Stimulated activated naive CD8-positive, alpha-beta T cell treated with anti-CD3 and anti-CD28 coated beads, Interleukin-15, Interleukin-2, amounts not matched to agents 100 U/mL and 50 U/mL, for 24 hours (primary cell): ENCODE results near the gene AMIGO1.

ENCODE experiments used
- ATAC-seq: fragments of 150-1000 bp; cut with Tn5 transposase; one replicate; pipeline ENCODE4 v1.10.0; 2021
- DNase-seq: peaks from one replicate; pipeline ENCODE4 v3.0.0; 2021

The AMIGO1 gene, protein sequence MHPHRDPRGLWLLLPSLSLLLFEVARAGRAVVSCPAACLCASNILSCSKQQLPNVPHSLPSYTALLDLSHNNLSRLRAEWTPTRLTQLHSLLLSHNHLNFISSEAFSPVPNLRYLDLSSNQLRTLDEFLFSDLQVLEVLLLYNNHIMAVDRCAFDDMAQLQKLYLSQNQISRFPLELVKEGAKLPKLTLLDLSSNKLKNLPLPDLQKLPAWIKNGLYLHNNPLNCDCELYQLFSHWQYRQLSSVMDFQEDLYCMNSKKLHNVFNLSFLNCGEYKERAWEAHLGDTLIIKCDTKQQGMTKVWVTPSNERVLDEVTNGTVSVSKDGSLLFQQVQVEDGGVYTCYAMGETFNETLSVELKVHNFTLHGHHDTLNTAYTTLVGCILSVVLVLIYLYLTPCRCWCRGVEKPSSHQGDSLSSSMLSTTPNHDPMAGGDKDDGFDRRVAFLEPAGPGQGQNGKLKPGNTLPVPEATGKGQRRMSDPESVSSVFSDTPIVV

DNA sequence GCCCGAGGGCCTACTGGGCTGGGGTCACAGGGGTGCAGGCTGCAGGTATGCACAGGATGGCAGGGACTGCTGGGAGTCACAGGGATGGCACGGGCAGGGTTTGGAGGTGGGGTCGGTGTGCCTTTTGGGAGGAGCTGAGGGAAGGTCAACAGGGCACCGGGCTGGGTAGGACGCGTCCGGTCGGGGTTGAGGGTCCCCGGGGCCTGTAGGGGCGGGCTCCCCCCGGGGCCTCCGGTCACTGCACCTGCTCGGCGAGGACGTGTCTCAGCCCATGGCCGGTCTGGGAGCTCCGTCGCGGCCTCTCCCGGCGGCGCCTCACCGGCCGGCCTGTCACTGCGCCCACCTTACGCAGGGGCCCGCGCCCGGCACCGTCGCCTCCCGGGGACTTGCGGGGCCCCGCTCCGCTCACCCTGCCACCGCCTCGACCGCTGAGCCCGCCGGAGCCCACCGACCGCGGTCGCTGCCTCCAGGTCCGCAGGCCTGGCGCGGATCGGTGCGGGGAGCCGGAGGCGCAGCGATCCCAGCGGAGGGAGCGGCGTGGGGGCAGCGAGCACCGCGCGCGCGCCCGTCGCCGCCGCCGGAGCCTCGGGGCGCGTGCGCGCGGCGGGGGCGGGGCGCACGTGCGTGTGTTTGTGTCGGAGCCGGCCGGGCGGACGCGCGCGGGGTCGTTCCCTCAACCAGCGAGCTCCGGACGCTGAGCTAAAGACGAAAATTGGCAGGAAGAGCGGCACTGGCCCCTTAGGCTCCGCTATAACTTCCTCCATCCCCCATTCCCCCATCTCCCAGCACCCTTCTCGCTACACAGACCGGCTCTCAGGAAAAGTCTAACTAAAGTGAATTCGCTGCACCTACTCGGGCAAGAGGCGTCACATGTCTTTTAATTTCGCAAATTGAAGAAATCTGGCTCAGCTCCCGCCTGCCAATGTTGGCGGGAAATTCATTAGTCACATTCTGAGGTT, at the start of gene AMIGO1:
AMIGO1 (minus strand) TSS at position 552 of the 959 bp plus-strand sequence. CDS start 815 bp downstream, outside the sequence.
- DNase-seq (peak; percentile 74), ATAC-seq (peak; percentile 55)

DNA sequence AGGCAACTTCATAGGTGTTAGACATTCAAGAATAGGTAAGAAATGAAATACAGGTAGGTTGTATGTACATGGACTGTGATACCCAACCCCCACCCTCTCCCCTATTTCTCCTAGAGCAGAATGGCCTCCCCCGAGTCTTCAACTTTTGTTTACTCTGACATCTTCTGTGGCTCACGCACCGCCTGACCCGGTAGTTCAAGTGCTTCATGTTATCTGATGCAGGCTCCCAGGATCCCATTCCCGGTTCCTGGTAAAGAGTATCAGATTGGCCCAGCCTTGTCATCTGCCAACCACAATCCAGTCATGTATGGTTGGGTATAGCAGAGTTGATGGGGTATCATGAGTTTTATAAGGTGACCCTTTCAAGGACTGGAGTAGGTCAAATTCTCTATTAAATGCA, 48.0 kb upstream of the AMIGO1 start:
- ATAC-seq (no peak), DNase-seq (no peak)

DNA sequence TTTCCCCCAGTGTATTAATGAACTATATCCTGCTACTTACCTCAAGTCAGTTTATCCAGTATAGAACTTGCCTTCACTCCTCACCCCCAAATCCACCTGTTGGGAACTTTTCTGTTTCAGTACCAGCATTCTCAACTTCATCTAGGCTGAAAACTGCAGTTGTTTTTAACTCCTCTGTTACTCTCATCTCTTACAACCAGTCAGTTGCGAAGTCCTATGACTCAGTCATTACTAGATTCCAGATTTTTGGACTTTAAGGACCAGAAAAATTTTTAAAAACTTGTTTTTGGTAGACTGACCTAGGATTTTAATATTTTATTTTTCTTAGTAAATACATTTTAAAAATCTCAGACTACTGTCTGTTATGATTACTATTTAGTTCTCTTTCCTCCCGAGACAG, 47.0 kb upstream of the AMIGO1 start:
- no peak for ATAC-seq

DNA sequence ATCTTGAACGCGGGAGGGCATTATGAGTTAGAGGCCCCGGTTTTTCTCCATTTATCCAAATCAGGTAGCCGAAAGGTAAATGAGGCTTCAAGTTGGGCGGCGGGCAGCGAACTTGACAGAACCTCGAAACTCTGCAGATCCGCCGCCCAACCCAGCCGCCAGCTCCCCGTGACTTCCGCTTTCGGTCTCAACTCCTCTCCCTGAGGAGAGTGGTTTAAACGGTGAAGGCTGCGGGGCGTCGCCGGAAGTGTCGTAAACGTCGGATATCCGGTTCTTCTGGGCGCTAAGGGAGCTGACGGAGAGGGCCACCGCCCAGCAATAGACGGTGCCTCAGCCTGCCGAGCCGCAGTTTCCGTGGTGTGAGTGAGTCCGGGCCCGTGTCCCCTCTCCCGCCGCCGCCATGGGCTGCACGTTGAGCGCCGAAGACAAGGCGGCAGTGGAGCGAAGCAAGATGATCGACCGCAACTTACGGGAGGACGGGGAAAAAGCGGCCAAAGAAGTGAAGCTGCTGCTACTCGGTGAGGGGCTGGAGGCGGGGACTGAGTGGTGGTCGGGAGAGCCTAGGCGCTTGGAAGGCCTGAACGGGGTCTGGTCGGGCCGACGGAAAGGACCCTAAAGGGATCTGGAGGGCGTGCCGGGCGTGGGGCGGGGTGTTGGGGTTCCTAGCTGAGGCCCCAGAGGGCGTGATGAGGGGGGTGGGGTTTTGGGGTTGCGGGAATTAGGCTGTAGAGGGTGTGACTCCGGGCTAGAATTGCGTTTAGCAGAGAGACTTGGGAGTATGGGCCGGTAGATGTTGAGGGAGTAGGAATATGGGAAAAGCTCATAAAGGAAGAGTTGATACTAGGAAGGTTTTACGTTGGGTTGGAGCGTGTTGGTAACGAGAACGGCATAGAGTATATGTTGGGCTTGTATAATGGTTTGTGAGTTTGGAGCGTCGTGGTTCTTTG, 39.1 kb upstream of the AMIGO1 start, which contains the start of gene GNAI3:
GNAI3 (plus strand) TSS at position 295 of the 947 bp plus-strand sequence; CDS start at position 401, 106 bp downstream.
- peak; percentile 97 for ATAC-seq
- DNase-seq, result peak; percentile 93

More for the DNA sequence above, 47.0 kb upstream of the AMIGO1 start:
- no peak for DNase-seq

DNA sequence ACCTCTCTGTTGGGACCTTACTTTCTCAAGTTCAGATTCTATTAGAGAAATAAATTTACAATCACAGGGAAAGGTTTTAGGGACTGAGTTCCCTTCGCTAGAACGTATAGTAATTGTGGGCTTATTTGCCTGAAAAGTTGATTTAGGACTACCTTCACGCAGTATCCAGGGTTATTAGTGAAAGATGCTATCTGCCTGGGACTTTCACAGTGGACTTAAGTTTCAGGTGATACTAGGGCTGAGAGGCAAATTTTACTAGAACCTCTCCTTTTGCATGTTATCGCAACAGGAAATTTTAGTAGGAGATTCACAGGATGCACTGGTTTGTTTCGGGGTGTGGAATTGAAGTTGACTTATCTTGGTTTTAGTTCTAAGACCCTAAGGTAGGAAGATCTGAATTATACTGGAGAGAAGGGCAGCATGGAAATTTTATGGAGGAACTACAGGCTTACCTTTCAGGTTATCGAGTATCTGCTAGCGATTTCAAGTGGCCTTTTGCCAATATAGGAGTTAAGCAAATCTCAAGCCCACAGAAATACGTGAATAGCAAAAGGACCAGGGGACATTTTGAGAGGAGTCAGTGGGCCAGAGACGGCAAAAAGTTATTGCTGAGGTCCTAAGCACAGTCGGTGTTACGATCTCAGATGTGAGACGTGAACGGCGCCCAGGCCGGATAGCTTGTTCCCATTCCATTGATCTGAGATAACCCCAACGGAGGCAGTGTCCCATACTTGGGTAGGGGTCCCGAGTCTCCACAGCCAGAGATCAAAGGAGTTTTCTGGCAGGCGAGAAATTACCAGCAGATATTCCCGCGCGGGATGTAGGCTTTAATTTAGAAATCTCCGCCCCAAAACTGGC, 38.2 kb upstream of the AMIGO1 start:
- DNase-seq, result peak; percentile 31
- peak; percentile 1 for ATAC-seq

DNA sequence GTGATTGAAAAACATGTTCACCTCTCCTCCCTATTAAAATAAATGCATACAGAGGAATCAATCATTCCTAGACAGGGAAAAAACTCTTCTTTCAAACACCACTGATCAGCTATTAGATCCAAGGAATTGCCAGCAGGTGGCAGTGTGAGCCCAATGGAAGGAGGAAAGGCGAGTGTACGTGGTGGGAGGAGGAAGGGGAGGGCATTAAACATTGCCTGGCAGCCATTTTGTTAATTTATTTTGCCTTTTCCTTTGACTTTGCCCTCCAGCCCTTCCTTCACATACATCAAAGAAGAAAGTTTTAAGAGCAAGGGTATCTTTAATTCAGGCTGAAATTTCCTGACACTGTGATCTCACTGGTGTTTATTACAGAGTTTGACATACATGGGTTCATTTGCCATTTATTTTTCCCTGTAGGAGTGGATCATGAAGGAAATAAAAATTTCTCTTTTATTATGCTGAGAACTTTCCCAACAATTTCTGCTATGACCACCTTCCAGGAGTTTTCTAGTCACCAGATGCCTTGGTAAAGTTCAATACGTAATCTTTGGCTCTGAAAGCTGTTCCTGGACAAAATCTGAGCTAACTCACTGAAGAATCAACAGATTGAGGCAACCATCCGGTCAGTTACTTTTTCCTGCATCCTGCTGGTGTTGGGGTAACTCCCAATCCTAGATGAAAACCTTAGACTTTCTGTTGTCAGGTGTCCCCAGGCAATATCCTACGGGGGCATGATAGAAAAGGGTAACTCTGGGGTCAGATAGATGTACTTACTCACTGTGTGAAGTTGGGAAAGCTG, 37.0 kb upstream of the AMIGO1 start:
- ATAC-seq (peak; percentile 58), DNase-seq (peak; percentile 93)

DNA sequence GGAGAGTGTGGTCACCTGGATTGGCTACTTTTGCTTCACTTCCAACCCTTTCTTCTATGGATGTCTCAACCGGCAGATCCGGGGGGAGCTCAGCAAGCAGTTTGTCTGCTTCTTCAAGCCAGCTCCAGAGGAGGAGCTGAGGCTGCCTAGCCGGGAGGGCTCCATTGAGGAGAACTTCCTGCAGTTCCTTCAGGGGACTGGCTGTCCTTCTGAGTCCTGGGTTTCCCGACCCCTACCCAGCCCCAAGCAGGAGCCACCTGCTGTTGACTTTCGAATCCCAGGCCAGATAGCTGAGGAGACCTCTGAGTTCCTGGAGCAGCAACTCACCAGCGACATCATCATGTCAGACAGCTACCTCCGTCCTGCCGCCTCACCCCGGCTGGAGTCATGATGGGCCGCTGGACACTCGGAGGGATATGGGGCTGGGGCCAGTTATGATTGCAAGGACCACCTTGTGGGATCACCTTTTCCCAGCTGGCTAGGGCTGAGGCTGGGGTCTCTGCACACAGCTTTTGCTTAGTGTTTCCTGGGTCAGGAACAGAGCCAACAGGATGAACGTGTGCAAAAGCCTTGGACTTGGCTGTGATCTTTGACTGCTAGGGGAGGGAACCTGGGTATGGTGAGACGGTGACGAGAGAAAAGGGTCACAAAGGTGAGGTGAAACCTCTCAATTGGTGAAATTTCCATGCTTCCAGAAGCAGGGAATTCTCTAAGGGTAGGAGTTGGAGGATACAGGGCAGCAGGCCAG, 34.6 kb upstream of the AMIGO1 start:
- ATAC-seq (no peak), DNase-seq (no peak)

DNA sequence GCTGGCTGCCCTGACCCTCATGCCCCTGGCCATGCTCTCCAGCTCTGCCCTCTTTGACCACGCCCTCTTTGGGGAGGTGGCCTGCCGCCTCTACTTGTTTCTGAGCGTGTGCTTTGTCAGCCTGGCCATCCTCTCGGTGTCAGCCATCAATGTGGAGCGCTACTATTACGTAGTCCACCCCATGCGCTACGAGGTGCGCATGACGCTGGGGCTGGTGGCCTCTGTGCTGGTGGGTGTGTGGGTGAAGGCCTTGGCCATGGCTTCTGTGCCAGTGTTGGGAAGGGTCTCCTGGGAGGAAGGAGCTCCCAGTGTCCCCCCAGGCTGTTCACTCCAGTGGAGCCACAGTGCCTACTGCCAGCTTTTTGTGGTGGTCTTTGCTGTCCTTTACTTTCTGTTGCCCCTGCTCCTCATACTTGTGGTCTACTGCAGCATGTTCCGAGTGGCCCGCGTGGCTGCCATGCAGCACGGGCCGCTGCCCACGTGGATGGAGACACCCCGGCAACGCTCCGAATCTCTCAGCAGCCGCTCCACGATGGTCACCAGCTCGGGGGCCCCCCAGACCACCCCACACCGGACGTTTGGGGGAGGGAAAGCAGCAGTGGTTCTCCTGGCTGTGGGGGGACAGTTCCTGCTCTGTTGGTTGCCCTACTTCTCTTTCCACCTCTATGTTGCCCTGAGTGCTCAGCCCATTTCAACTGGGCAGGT, 33.9 kb upstream of the AMIGO1 start:
- DNase-seq (no peak), ATAC-seq (no peak)

DNA sequence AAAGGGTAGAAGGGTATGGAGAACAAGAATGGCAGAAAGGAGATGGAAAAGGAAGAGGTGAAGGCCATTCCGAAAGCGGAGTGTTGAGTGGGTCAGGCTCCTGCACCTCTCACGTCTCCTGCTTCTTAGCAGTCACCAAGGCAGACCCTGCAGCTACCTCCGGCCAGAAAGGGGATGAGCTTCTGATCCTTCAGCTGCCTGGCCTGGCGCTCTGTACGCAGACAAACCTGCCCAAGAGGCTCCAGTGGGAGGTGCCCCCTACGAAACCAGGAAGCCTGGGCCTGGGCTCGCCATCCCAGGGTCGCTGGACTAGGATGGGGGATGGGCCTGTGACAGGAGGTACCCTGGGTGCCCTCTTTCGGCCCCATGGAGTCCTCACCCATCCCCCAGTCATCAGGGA, 33.1 kb upstream of the AMIGO1 start:
- ATAC-seq (no peak), DNase-seq (no peak)

DNA sequence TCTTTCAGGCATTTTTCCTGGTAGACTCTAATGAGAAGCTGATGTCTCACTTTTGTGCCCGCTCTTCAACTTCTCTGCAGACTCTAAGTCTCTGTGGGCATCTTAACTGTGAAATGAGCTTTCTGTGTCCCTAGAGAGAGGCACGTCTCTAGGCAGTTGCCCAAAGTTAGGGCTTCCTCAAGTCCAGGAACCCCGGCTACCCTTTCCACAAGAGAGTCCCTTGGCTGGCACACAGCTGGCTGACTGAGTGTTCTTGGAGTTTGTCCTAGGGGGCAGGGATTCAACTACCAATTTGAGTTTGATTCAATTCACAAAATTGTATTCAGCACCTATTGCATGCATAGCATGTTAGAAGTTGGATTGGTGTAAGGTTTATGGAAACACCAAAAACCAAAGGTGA, 31.6 kb upstream of the AMIGO1 start:
- no peak for DNase-seq
- ATAC-seq, result no peak

DNA sequence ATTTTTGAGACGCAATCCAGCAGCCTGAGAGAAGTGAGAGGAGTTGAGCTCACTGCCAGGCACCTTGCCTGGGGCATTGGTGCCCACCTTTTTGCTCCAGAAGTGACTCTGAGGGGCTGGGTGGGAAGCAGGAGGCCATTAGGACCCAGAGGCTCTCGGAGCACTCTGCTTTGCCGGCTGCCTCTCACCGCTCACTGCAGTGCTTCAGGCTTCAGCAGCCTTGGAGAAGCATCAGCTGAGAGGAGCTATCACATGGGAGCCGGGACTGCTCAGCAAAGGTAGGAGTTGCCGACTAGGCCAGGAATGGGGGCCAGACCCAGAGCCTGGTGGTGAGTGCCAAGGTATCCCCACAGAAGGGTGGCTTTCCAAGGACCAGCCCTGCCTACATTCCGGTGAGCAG, 30.1 kb upstream of the AMIGO1 start, which contains the start of gene GPR61:
GPR61 (plus strand) TSS at position 197 of the 400 bp plus-strand sequence. CDS start 3,151 bp downstream, outside the sequence.
- ATAC-seq, result no peak

DNA sequence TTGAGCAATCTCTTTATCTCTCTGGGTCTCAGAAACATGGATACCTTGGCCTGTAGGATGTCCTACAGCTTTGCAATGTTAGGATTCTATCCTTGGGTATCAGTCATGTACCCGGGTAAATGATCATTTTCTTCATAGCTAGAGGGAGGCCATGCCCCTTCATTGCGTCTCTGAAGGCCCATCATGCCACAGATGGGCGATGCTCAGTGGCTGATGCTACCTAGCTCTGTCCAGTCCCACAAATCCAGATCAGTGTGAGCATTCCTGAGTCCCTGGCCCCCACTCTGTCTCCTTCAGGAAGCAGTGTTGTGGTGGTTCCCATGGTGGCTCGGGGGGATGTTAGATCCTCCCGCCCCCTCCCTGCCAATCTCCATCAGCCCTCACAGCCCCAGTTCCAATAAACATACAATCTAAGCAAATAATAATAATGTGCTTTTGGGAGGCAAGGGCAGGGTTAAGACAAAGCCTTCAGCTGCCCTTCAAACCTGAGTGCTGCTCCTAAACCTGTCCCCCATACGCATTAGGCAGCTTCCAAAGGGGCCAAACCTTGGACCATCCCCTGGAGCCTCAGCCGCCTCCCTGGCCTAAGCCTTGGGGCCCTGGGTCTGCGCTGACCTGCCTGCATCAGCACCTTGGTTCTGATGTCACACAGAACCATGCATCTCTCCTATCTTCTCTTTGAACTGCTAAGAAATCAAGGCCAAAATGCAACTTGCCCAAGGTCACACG, 29.5 kb upstream of the AMIGO1 start:
- ATAC-seq, result no peak
- no peak for DNase-seq

More for the DNA sequence above, 30.1 kb upstream of the AMIGO1 start, which contains the start of gene GPR61:
- no peak for DNase-seq

DNA sequence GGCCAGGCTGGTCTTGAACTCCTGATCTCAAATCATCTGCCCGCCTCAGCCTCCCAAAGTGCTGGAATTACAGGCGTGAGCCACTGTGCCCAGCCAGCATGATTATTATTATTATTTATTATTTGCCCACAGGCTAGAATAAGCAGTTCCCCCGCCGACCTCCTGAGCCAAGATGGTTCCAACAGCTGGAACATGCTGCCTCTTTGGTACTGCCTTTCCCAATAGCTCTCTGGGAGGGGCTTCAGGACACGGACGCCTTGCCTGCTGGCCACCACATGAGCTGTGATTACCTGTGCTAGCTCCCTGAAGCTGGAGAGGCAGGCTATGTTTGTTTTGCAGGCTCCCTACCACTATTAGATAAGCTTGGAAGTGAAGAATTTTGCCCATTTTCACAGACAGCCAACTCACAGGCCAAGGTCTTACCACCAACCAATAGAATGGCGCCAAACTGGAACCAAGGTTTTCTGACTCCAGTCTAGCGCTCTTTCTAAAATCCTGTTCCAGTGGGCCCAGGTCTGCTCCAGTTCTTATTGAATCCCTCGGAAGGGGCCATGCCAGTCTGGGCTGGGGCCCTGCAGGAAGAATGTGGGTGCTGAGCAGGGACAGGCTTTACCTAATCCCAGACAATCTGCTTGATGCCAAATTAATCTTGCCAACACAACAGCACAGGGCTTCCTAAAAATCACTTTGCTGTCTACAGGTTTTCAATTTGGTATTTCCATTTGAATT, 28.1 kb upstream of the AMIGO1 start:
- no peak for DNase-seq
- no peak for ATAC-seq

DNA sequence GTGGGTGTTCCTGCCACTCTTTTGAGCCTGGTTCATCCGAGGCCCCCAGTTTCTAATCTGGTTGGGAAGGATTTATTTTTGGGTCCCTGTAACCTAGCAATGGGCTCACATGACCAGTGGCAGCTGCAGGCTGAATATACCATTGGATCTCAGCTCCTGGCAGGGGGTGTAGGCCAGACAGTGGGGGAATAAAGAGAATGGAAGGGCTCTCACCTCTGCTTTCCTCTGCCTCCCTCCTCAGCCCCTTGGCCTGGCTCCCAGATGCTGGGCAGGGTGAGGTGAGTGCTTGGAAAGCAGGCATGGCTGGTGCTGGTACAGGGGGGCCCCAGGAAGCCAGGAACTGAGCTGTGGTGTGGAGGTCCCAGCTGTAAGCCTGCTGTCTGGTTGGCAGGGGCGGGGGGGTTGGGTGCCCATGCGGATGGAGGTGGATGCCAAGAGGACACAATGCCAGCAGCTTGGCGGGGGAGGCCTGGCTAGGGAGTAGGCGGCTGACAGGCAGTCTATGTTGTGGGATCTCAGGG, 26.5 kb upstream of the AMIGO1 start:
- ATAC-seq, result no peak
- DNase-seq, result no peak

DNA sequence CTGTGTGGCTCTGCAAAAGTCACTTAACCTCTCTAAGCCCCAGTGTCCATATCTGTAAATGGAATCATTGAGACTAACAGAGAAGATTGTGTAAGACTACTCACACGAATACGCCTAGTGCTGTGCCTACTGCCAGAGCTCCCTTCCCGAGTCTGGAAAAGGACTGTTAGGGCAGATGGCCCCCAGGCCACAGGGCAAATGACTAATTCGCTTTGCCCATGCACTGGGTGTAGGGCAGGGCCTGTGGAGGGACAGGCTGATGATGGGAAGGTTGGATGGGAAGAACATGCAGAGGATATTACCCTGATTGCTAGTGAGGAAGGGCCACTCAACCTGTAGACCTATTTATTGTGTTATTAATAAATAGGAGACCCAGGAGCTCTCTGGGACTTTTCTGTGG, 26.0 kb upstream of the AMIGO1 start:
- no peak for DNase-seq
- ATAC-seq, result no peak

DNA sequence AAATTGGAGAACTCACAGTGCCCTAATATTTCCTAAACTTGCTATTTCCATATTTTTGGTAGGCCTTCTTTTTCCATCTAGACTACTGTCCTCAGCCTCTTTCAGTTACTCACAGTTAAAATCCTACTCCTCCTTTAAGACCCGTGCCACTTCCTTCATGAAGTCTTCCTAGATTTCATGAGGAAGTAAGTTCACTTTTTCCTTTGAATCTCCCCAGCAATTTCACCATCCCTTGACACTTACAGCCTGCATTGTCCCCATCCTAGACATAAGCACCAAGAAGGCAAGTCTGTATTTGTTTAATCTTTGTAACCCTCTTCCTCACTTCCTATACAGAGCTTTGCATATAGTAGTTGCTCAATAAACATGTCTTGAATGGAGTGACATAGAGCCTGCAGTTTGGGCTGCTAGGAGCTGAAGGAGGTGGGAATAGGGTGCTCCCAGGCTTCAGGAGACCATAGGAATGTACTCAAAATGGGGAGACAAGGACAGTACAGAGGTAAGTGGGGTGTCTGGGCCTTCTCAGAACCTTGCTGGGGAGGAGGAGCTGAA, 24.9 kb upstream of the AMIGO1 start:
- no peak for DNase-seq
- no peak for ATAC-seq
